HEK293T (cell line): ENCODE data around the gene RNF135.

Experiments
- CTCF ChIA-PET: fragments of 350-600 bp; formaldehyde crosslinking; extraction: SDS; loops from one replicate; lab custom pipeline; 2021; ENCODE audit warnings: antibody characterized with exemption, inconsistent platforms; lab: Yijun Ruan, JAX
- POLR2A ChIA-PET: fragments of 350-600 bp; formaldehyde crosslinking; extraction: SDS; loops from one replicate; lab custom pipeline; 2020; ENCODE audit warnings: antibody characterized with exemption, inconsistent platforms; lab: Yijun Ruan, JAX
- DNase-seq: peaks from one replicate; pipeline ENCODE4 v3.0.0; 2012; ENCODE audit warnings: mixed read lengths; ENCODE audit errors: extremely low spot score
- ARNT ChIP-seq: fragments of 450-650 bp; IDR thresholded peaks from 2 replicates; pipeline ENCODE4 v1.6.1; 2017; ENCODE audit warnings: mild to moderate bottlenecking
- BHLHE40 ChIP-seq: fragments of 450-650 bp; IDR thresholded peaks from 2 replicates; pipeline ENCODE4 v1.6.1; 2016; ENCODE audit warnings: mild to moderate bottlenecking, moderate library complexity, borderline replicate concordance
- CTBP1 ChIP-seq: fragments of 450-650 bp; IDR thresholded peaks from 2 replicates; pipeline ENCODE4 v1.6.1; 2016; ENCODE audit warnings: borderline replicate concordance
- ELF4 ChIP-seq: fragments of 450-650 bp; IDR thresholded peaks from 2 replicates; pipeline ENCODE4 v1.6.1; 2017; ENCODE audit warnings: antibody characterized with exemption
- FOXA1 ChIP-seq: fragments of 450-650 bp; IDR thresholded peaks from 2 replicates; pipeline ENCODE4 v1.6.1; 2016; ENCODE audit warnings: mild to moderate bottlenecking
- FOXK2 ChIP-seq: fragments of 450-650 bp; IDR thresholded peaks from 2 replicates; pipeline ENCODE4 v1.6.1; 2016; ENCODE audit warnings: mild to moderate bottlenecking
- FOXM1 ChIP-seq: fragments of 450-650 bp; IDR thresholded peaks from 2 replicates; pipeline ENCODE4 v1.6.1; 2017; ENCODE audit warnings: mild to moderate bottlenecking, borderline replicate concordance
- HDGF ChIP-seq: fragments of 450-650 bp; IDR thresholded peaks from 2 replicates; pipeline ENCODE4 v1.6.1; 2017; ENCODE audit warnings: antibody characterized with exemption, borderline replicate concordance
- L3MBTL2 ChIP-seq: fragments of 450-650 bp; conservative IDR thresholded peaks from 2 replicates; pipeline ENCODE4 v1.6.1; 2016; ENCODE audit warnings: mild to moderate bottlenecking
- LEF1 ChIP-seq: fragments of 450-650 bp; IDR thresholded peaks from 2 replicates; pipeline ENCODE4 v1.6.1; 2017; ENCODE audit warnings: mild to moderate bottlenecking, borderline replicate concordance
- NFRKB ChIP-seq: fragments of 450-650 bp; IDR thresholded peaks from 2 replicates; pipeline ENCODE4 v1.6.1; 2016; ENCODE audit warnings: mild to moderate bottlenecking, moderate library complexity
- SP1 ChIP-seq: fragments of 450-650 bp; IDR thresholded peaks from 2 replicates; pipeline ENCODE4 v1.6.1; 2017
- SUZ12 ChIP-seq: fragments of 450-650 bp; IDR thresholded peaks from 2 replicates; pipeline ENCODE4 v1.6.1; 2016; ENCODE audit warnings: mild to moderate bottlenecking
- TARDBP ChIP-seq: fragments of 450-650 bp; IDR thresholded peaks from 2 replicates; pipeline ENCODE4 v1.6.1; 2016
- ZNF384 ChIP-seq: fragments of 450-650 bp; IDR thresholded peaks from 2 replicates; pipeline ENCODE4 v1.6.1; 2016
- TF ChIP-seq, protein P1 (sequence below): fragments of 450-650 bp; IDR thresholded peaks from 2 replicates; pipeline ENCODE4 v1.6.1; 2016

The RNF135 gene

DNA sequence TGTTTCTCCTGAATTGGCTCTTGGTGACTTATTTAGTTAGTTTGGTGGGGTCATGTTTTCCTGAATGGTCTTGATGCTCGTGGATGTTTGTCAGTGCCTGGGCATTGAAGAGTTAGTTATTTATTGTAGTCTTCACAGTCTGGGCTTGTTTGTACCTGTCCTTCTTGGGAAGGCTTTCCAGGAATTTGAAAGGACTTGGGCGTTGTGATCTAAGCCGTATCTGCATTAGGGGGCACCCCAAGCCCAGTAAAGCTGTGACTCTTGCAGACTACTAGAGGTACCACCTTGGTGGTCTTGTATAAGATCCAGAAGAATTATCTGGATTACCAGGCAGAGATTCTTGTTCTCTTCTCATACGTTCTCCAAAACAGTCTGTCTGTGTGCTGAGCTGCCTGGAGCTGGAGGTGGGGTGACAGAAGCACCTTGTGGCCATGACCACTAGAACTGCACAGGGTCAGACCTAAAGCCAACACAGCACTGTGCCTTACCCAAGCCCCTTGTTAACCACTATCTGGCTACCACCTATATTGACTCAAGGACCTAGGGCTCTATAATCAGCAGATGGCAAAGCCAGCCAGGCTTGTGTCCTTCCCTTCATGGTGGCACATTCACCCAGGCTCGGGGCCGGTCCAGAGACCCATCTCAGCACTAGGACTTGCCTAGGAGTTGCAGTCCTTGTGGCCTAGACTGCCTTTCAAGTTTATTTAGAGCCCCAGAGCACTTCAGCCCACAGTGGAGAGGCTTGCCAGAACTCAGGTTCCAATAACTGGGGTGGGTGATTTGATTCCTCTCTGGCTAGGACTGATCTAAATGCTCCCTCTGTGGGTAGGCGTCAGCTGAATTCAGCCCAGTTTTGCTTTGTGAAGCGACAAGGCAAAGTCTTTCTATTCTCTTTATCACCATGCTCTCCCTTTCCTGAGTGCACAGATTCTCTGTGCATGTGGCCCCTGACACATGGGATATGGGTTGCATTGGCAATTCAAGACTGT, 11.0 kb downstream of the RNF135 start:
- DNase-seq = no peak
- ChIA-PET CTCF (no interaction called here), POLR2A (no interaction called here)
- no peak for TF ChIP-seq LEF1

DNA sequence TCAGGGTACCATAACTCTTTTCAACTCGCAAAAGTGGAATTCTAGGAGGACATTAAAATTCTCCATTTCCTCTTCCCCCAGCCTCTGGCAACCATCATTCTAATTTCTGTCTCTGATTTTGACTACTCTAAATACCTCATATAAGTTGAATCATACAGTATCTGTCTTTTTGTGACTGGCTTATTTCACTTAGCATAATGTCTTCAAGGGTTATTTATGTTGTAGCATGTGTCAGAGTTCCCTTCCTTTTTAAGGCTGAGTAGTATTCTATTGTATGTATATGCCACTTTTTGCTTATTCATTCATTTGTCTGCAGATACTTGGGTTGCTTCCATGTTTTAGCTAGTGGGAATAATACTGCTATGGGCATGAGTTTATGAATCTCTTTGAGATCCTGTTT, 12.0 kb downstream of the RNF135 start:
- no peak for DNase-seq
- POLR2A ChIA-PET = interaction anchor here (3.8 kb wide), 1 partner anchor 12 kb away, joined by 12 read pairs; the partner anchor contains the start of gene RNF135
- CTCF ChIA-PET = no interaction called here
- TF ChIP-seq ZNF384 (no peak), HDGF (no peak), FOXM1 (no peak), FOXK2 (no peak), ARNT (no peak), TARDBP (no peak), SP1 (no peak), SUZ12 (no peak), L3MBTL2 (no peak), CTBP1 (no peak), NFRKB (no peak)
- TF ChIP-seq, protein P1, sequence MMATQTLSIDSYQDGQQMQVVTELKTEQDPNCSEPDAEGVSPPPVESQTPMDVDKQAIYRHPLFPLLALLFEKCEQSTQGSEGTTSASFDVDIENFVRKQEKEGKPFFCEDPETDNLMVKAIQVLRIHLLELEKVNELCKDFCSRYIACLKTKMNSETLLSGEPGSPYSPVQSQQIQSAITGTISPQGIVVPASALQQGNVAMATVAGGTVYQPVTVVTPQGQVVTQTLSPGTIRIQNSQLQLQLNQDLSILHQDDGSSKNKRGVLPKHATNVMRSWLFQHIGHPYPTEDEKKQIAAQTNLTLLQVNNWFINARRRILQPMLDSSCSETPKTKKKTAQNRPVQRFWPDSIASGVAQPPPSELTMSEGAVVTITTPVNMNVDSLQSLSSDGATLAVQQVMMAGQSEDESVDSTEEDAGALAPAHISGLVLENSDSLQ = no peak

DNA sequence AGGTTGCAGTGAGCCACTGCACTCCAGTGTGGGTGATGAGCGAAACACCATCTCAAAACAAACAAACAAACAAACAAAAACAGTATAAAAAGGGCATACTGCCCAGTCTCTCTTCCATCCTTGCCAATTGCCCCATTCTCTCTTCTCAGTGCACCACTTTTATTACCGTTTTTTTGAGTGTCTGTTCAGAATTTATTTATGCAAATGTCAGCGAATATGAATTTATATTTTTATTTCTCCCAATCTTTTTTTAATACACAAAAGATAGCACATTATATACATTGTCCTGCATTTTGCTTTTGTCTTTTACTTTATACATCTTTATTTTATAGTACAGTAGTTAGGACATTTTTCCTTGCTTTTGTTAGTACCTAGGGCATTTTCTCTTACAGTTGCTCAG, 19.6 kb downstream of the RNF135 start:
- ChIA-PET CTCF (no interaction called here), POLR2A (no interaction called here)
- TF ChIP-seq BHLHE40 = no peak
- DNase-seq = no peak

DNA sequence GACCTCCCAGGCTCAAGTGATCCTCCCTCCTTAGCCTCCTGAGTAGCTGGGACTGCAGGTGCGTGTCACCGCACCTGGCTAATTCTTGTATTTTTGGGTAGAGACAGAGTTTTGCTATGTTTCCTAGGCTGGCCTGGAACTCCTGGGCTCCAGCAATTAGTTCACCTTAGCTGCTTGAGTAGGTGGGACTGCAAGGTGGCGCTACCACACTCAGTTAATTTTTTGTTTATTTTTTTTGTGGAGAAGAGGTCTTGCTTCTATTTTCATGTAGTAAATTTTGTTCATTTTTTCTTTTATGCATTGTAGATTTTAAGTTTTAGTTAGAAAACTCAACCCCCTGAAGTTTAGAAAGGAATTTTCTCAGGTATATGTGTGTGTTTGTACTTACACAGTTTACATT, 21.7 kb downstream of the RNF135 start:
- DNase-seq = no peak
- CTCF ChIA-PET = no interaction called here
- POLR2A ChIA-PET = no interaction called here
- no peak for TF ChIP-seq L3MBTL2
- TF ChIP-seq HDGF = no peak
- no peak for TF ChIP-seq SUZ12
- no peak for TF ChIP-seq ELF4
- TF ChIP-seq ZNF384 = no peak
- TF ChIP-seq, protein P1 = no peak
- TF ChIP-seq TARDBP = no peak
- no peak for TF ChIP-seq BHLHE40
- TF ChIP-seq SP1 = no peak
- TF ChIP-seq ARNT = no peak
- TF ChIP-seq FOXK2 = no peak
- no peak for TF ChIP-seq CTBP1
- TF ChIP-seq LEF1 = no peak
- TF ChIP-seq FOXA1 = no peak
- TF ChIP-seq NFRKB = no peak
- no peak for TF ChIP-seq FOXM1

DNA sequence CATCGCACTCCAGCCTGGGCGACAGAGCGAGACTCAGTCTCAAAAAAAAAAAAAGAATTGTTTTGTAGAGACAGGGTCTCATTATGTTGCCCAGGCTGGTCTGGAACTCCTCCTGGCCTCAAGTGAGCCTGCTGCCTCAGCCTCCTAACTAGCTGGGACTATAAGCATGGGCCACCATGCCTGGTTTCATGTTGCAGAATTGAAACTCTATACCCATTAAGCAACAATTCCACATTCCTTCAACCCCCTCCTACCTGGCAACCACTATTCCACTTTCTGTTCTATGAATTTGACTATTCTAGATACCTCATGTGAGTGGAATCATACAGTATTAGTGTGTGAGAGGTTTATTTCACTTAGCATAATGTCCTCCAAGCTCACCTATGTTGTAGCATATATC, 24.5 kb downstream of the RNF135 start:
- ChIA-PET POLR2A (interaction anchor here (1.4 kb wide), 1 partner anchor 13 kb away, joined by 6 read pairs; no protein-coding TSS in a partner anchor), CTCF (no interaction called here)
- TF ChIP-seq L3MBTL2 (no peak), NFRKB (no peak), ELF4 (no peak), SP1 (no peak), LEF1 (no peak), ARNT (no peak), CTBP1 (no peak), TARDBP (no peak), FOXM1 (no peak), SUZ12 (no peak), ZNF384 (no peak), HDGF (no peak), FOXK2 (no peak), FOXA1 (no peak), BHLHE40 (no peak)
- TF ChIP-seq, protein P1 = no peak
- DNase-seq = no peak

DNA sequence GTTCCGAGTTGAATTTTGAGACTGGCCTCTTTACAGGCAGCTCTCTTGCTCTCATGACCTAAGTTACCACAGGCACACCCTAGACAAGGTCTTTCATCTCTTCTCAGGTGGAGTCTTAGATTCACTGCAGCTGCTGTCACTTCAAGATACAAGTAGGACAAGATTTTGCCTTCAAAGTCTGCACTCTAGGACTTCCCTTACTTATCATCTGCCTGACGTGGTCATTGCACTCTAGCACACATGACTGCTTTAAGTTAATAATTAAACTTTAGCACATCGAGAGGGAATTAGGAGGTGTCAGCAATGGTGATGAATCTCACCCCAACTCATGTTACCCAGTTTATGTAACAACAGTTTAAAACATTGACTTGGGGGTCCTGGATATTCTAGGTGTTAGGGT, 25.6 kb downstream of the RNF135 start:
- CTCF ChIA-PET = interaction anchor here (0.7 kb wide), 1 partner anchor 162 kb away, joined by 3 read pairs; no protein-coding TSS in a partner anchor
- TF ChIP-seq L3MBTL2 (no peak), FOXA1 (no peak), ZNF384 (no peak), FOXM1 (no peak), NFRKB (no peak), HDGF (no peak), BHLHE40 (no peak), SUZ12 (no peak), TARDBP (no peak), ELF4 (no peak), LEF1 (no peak), SP1 (no peak), FOXK2 (no peak), ARNT (no peak), CTBP1 (no peak)
- TF ChIP-seq, protein P1 = no peak
- DNase-seq = no peak
- POLR2A ChIA-PET = no interaction called here
